Neural cell (in vitro differentiated cells): Measurements from ENCODE around the gene USP11. TPM values are rescaled to one million over a fixed set of nuclear protein-coding genes. Genes with fewer than 3 reads are reported as not detected.

Experiments used
- H2AFZ ChIP-seq: fragments of 200-600, 300-800 bp; sonication (generic), shearing (Covaris generic); 2 replicates; pipeline ENCODE4 v1.6.0; 2014; ENCODE audit warnings: low read depth, mild to moderate bottlenecking, antibody characterized with exemption, low read length, moderate library complexity
- H3F3A ChIP-seq: fragments of 200-600 bp; shearing (Covaris generic); 2 replicates; pipeline ENCODE4 v1.6.1; 2016; ENCODE audit warnings: mild to moderate bottlenecking, moderate library complexity, mixed read lengths, antibody characterized with exemption, low read length; ENCODE audit not compliant: insufficient read depth, poor library complexity, severe bottlenecking
- H3K27ac ChIP-seq: fragments of 200-600, 300-800 bp; sonication (generic), shearing (Covaris generic); 2 replicates; pipeline ENCODE4 v1.5.1; 2014; ENCODE audit warnings: mild to moderate bottlenecking, low read length, moderate library complexity
- H3K27me3 ChIP-seq: fragments of 300-800, 200-600 bp; sonication (generic), shearing (Covaris generic); 2 replicates; pipeline ENCODE4 v1.6.0; 2014; ENCODE audit warnings: mild to moderate bottlenecking, low read depth, low read length, moderate library complexity; ENCODE audit not compliant: insufficient read depth
- H3K36me3 ChIP-seq: fragments of 300-800, 200-600 bp; sonication (generic), shearing (Covaris generic); 2 replicates; pipeline ENCODE4 v1.5.1; 2014; ENCODE audit warnings: mild to moderate bottlenecking, antibody characterized with exemption, low read length, moderate library complexity; ENCODE audit not compliant: insufficient read depth
- H3K4me2 ChIP-seq: fragments of 300-800, 200-600 bp; sonication (generic), shearing (Covaris generic); 2 replicates; pipeline ENCODE4 v1.6.0; 2014; ENCODE audit warnings: mild to moderate bottlenecking, low read length
- H3K4me3 ChIP-seq: fragments of 300-800, 200-600 bp; sonication (generic), shearing (Covaris generic); 2 replicates; pipeline ENCODE4 v1.5.1; 2014; ENCODE audit warnings: mild to moderate bottlenecking, low read length, moderate library complexity
- H3K79me2 ChIP-seq: fragments of 200-600 bp; shearing (Covaris generic); replicated peaks from 2 replicates; pipeline ENCODE4 v1.6.0; 2014; ENCODE audit warnings: mild to moderate bottlenecking, low read length, moderate library complexity; ENCODE audit not compliant: insufficient read depth
- H3K9ac ChIP-seq: fragments of 300-800, 200-600 bp; sonication (generic), shearing (Covaris generic); 2 replicates; pipeline ENCODE4 v1.6.1; 2016; ENCODE audit warnings: mild to moderate bottlenecking, low read length, mixed read lengths
- H3K9me2 ChIP-seq: fragments of 200-600 bp; shearing (Covaris generic); 2 replicates; pipeline ENCODE4 v1.6.1; 2016; ENCODE audit warnings: mild to moderate bottlenecking, low read length, mixed read lengths; ENCODE audit not compliant: insufficient read depth
- H3K9me3 ChIP-seq: fragments of 200-600, 300-800 bp; sonication (generic), shearing (Covaris generic); 2 replicates; pipeline ENCODE4 v1.6.1; 2016; ENCODE audit warnings: mild to moderate bottlenecking, mixed run types, low read length, moderate library complexity, mixed read lengths
- H4K20me1 ChIP-seq: fragments of 200-600 bp; shearing (Covaris generic); 2 replicates; pipeline ENCODE4 v1.6.1; 2016; ENCODE audit warnings: mild to moderate bottlenecking, mixed run types; ENCODE audit not compliant: insufficient read depth
- CTCF ChIP-seq: fragments of 450-650 bp; IDR thresholded peaks from 2 replicates; pipeline ENCODE4 v1.5.1; 2014; ENCODE audit warnings: antibody characterized with exemption, mild to moderate bottlenecking, moderate library complexity; ENCODE audit not compliant: poor library complexity, severe bottlenecking
- EP300 ChIP-seq: fragments of 450-650 bp; conservative IDR thresholded peaks from 2 replicates; pipeline ENCODE4 v1.6.1; 2014; ENCODE audit warnings: antibody characterized with exemption, mild to moderate bottlenecking, moderate library complexity; ENCODE audit not compliant: poor library complexity, severe bottlenecking
- EZH2 ChIP-seq: fragments of 200-600, 300-800 bp; shearing (Covaris generic), sonication (generic); IDR thresholded peaks from 2 replicates; pipeline ENCODE4 v1.6.1; 2014; ENCODE audit warnings: antibody characterized with exemption, low read length, borderline replicate concordance, mild to moderate bottlenecking; ENCODE audit not compliant: insufficient read depth, poor library complexity, severe bottlenecking
- MXI1 ChIP-seq: fragments of 450-650 bp; conservative IDR thresholded peaks from 2 replicates; pipeline ENCODE4 v1.6.1; 2014; ENCODE audit warnings: antibody characterized with exemption, mild to moderate bottlenecking; ENCODE audit not compliant: poor library complexity, severe bottlenecking
- POLR2AphosphoS5 ChIP-seq: IDR thresholded peaks from 2 replicates; pipeline ENCODE4 v1.6.1; 2012
- RAD21 ChIP-seq: fragments of 450-650 bp; conservative IDR thresholded peaks from 2 replicates; pipeline ENCODE4 v1.6.1; 2014; ENCODE audit warnings: antibody characterized with exemption, mild to moderate bottlenecking, moderate library complexity
- REST ChIP-seq: IDR thresholded peaks from 2 replicates; pipeline ENCODE4 v1.6.1; 2012; ENCODE audit warnings: borderline replicate concordance
- SMC3 ChIP-seq: fragments of 450-650 bp; conservative IDR thresholded peaks from 2 replicates; pipeline ENCODE4 v1.6.1; 2014; ENCODE audit warnings: antibody characterized with exemption, mild to moderate bottlenecking, moderate library complexity; ENCODE audit not compliant: poor library complexity
- TAF1 ChIP-seq: IDR thresholded peaks from 2 replicates; pipeline ENCODE4 v1.6.1; 2012; ENCODE audit warnings: low read depth
- polyA plus RNA-seq: library from polyadenylated mRNA; depleted of rRNA; stranded (reverse); fragments of >200 nt; gene quantifications from 2 replicates; pipeline ENCODE4 v1.2.3, GENCODE V29; 2014

Gene USP11
- polyA plus RNA-seq, 1 donor from 2014 or later, result 184 TPM

GRCh38 chrX:47228550-47229270 lies 4.1 kb upstream of the USP11 start:
- TF ChIP-seq RAD21 (no peak), REST (no peak), EP300 (no peak), MXI1 (no peak), POLR2AphosphoS5 (no peak), CTCF (no peak), EZH2 (no peak), SMC3 (no peak), TAF1 (no peak)

GRCh38 chrX:47229427-47229826 lies 3.4 kb upstream of the USP11 start:
- Histone ChIP-seq H3K9me3 (no peaks in the 10 kb centered on the region), H3K79me2 (peaks cover 8% of the 10 kb centered on the region), H3K36me3 (no peaks in the 10 kb centered on the region), H3K4me2 (no peak overlapping the region), H3K9me2 (no peaks in the 10 kb centered on the region), H3K27me3 (no peaks in the 10 kb centered on the region), H4K20me1 (no peaks in the 10 kb centered on the region), H3K27ac (no peak overlapping the region), H2AFZ (no peak overlapping the region), H3K4me3 (no peak overlapping the region), H3F3A (no peaks in the 10 kb centered on the region), H3K9ac (no peak overlapping the region)
- TF ChIP-seq TAF1 (no peak), EP300 (no peak), REST (no peak), POLR2AphosphoS5 (no peak), MXI1 (no peak), EZH2 (no peak), CTCF (no peak), RAD21 (no peak), SMC3 (no peak)

More at GRCh38 chrX:47228550-47229270, 4.1 kb upstream of the USP11 start:
- Histone ChIP-seq H4K20me1 (no peaks in the 10 kb centered on the region), H3K27me3 (no peaks in the 10 kb centered on the region), H3K4me3 (no peak overlapping the region), H3K27ac (no peak overlapping the region), H3F3A (no peaks in the 10 kb centered on the region), H3K79me2 (peaks cover under 1% of the 10 kb centered on the region), H2AFZ (no peak overlapping the region), H3K4me2 (no peak overlapping the region), H3K36me3 (no peaks in the 10 kb centered on the region), H3K9me3 (no peaks in the 10 kb centered on the region), H3K9me2 (no peaks in the 10 kb centered on the region), H3K9ac (no peak overlapping the region)
